Limb (tissue), 2 donors: ENCODE results near the gene REEP5.

Experiments used
- DNase-seq, 2 donors: peaks; one replicate each; pipeline ENCODE4 v3.0.0-alpha.2; 2016; ENCODE audit errors: extremely low spot score in 2 of 2

Gene REEP5

DNA sequence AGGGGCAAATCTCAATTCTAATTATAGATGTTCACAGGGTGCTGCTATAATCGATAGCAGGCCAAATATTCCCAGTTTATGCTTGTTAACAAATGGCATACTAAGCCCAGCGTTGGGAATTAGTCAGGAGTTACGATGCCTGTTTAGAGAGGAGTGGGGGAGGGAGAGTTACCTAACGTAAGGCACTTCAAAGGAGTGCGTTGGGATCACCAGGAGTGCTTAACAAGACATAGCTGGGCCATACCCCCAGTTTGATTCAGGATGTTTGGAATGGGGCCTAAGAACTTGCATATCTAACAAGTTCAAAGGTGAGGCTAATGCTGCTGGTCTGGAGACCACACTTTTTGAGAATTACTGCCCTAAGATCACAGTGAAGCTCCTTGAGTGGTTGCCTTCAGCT lies 75.5 kb downstream of the REEP5 start:
- DNase-seq = no peak

DNA sequence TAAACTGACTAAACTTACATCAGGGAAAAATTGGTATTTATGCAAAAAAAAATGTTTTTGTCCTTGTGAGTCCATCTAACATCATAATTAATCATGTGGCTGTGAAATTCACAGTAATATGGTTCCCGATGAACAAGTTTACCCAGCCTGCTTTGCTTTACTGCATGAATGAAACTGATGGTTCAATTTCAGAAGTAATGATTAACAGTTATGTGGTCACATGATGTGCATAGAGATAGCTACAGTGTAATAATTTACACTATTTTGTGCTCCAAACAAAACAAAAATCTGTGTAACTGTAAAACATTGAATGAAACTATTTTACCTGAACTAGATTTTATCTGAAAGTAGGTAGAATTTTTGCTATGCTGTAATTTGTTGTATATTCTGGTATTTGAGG lies 77.5 kb downstream of the REEP5 start:
- DNase-seq = no peak

DNA sequence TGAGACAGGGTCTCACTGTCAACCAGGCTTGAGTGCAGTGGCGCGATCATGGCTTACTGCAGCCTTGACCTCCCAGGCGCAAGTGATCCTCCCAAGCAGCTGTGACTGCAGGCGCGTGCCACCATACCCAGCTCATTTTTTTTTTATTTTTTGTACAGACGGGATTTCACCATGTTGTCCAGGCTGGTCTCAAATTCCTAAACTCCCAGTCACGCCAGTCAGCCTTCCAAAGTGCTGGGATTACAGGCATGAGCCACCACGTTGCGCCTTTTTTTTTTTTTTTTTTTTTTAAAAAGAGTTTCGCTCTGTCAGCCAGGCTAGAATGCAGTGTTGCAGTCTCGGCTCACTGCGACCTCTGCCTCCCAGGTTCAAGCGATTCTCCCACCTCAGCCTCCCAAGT lies 88.1 kb downstream of the REEP5 start:
- DNase-seq = no peak

DNA sequence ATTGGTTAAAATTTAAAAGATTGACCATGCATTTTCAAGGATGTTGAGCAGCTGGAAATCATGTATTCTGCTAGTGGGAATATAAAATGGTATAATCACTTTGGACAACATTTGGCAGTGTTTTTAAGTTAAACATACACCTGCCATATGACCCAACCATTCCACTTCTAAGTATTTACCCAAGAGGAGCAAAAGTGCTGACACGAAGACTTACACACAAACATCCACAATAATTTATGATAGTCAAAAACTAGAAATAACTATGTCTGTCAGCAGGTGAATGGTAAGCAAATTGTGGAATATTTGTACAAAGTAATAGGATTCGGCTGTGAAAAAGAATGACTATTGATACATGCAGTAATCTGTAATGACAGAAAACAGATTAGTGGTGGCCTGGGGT lies 91.6 kb downstream of the REEP5 start:
- DNase-seq = no peak
